ENCODE measurements around the gene PRR20D. TPM values are rescaled to one million over a fixed set of nuclear protein-coding genes. Genes with fewer than 3 reads are reported as not detected.

PRR20D gene
- total RNA-seq, 2 donors from 2014 or later: not detected

GRCh38 chr13:57191667-57192066, 31.2 kb downstream of the PRR20D start:
- DNase-seq (no peak), ATAC-seq (replicated peaks in 1 of 2) (no peak)
- Mint-ChIP-seq H3K27me3 (ENCODE audit: low read depth) (no peaks in the 10 kb centered on the region), H3K9me3 (no peaks in the 10 kb centered on the region), H3K36me3 (ENCODE audit: insufficient read depth in 2 of 2) (no peaks in the 10 kb centered on the region), H3K4me3 (no peak overlapping the region), H3K27ac (no peak overlapping the region), H3K4me1 (ENCODE audit: low read depth) (no peaks in the 10 kb centered on the region)

GRCh38 chr13:57212989-57213388, 52.6 kb downstream of the PRR20D start:
- no peak for DNase-seq
- Mint-ChIP-seq H3K4me1 (ENCODE audit: low read depth) (no peaks in the 10 kb centered on the region), H3K27me3 (ENCODE audit: low read depth) (no peaks in the 10 kb centered on the region), H3K27ac (no peak overlapping the region), H3K9me3 (peaks cover 5% of the 10 kb centered on the region in 2 donors), H3K36me3 (ENCODE audit: insufficient read depth in 2 of 2) (peaks cover 0 to 2% of the 10 kb centered on the region in 2 donors), H3K4me3 (no peak overlapping the region)
- no peak for ATAC-seq (replicated peaks in 1 of 2)

Other genes with a start within 250 kb of the PRR20D start
- not detected for gene PRR20A, start 19.7 kb upstream of the PRR20D start, total RNA-seq
- gene PRR20B, start 13.1 kb upstream of the PRR20D start, total RNA-seq: not detected
- gene PRR20C, start 6.6 kb upstream of the PRR20D start, total RNA-seq: not detected
- gene PRR20E, start 6.6 kb downstream of the PRR20D start, total RNA-seq: not detected

All from activated T-cell treated with anti-CD3 and anti-CD28 coated beads, Interleukin-2, amount 50 U/mL, for 72 hours (primary cell).